ENCODE measurements around the gene PIK3C3.

The PIK3C3 gene

GRCh38 chr18:42114310-42114943, 159.4 kb downstream of the PIK3C3 start:
- POLR2A ChIA-PET: no interaction called here
- no peak for TF ChIP-seq ZNF24 (tag by site-specific recombination; IDR thresholded peaks at IDR 0.05)
- TF ChIP-seq ZNF335 (tag by site-specific recombination; conservative IDR thresholded peaks at IDR 0.05): 0 out of 2 replicates have a peak, but pooled peaks have one; percentile 4
- peak; percentile 88 for TF ChIP-seq ZNF654 (tag by site-specific recombination; IDR thresholded peaks at IDR 0.05; ENCODE audit: low read depth)
- TF ChIP-seq, protein P1, sequence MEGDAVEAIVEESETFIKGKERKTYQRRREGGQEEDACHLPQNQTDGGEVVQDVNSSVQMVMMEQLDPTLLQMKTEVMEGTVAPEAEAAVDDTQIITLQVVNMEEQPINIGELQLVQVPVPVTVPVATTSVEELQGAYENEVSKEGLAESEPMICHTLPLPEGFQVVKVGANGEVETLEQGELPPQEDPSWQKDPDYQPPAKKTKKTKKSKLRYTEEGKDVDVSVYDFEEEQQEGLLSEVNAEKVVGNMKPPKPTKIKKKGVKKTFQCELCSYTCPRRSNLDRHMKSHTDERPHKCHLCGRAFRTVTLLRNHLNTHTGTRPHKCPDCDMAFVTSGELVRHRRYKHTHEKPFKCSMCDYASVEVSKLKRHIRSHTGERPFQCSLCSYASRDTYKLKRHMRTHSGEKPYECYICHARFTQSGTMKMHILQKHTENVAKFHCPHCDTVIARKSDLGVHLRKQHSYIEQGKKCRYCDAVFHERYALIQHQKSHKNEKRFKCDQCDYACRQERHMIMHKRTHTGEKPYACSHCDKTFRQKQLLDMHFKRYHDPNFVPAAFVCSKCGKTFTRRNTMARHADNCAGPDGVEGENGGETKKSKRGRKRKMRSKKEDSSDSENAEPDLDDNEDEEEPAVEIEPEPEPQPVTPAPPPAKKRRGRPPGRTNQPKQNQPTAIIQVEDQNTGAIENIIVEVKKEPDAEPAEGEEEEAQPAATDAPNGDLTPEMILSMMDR (tag by site-specific recombination; IDR thresholded peaks at IDR 0.05): peak; percentile 74
- no peaks in the 10 kb centered on the region for H3K9me3 ChIP-seq (ENCODE audit: control insufficient read depth, insufficient read depth, low read depth, low read length)
- CTCF ChIA-PET: interaction anchor here (0.5 to 4.4 kb wide), 83 partner anchors 9 to 1616 kb away, joined by 3 to 37 read pairs (median 4); partner anchors contain the start of gene SYT4
- no peaks in the 10 kb centered on the region for H3K4me1 ChIP-seq (ENCODE audit: control insufficient read depth, insufficient read depth, low read length)
- H3K4me3 ChIP-seq (ENCODE audit: low read depth, low read length): no peak overlapping the region
- no peak overlapping the region for H3K27ac ChIP-seq (ENCODE audit: extremely low read depth, low read depth, low read length)
- H3K36me3 ChIP-seq (ENCODE audit: control insufficient read depth in 2 of 2, insufficient read depth in 1 of 2, low read length in 2 of 2): no peaks in the 10 kb centered on the region

- H3K36me3 ChIP-seq (ENCODE audit: control insufficient read depth in 2 of 2, insufficient read depth in 1 of 2, low read length in 2 of 2): no peaks in the 10 kb centered on the region
- CTCF ChIA-PET: interaction anchor here (0.5 to 1.2 kb wide), 5 partner anchors 7 to 744 kb away, joined by 3 to 5 read pairs (median 4); no protein-coding TSS in a partner anchor
- POLR2A ChIA-PET: no interaction called here
- TF ChIP-seq ZNF596 (tag by site-specific recombination; IDR thresholded peaks at IDR 0.05) (no peak), ZNF416 (tag by site-specific recombination; IDR thresholded peaks at IDR 0.05) (no peak), OSR2 (tag by site-specific recombination; IDR thresholded peaks at IDR 0.05) (no peak), ZNF792 (tag by site-specific recombination; IDR thresholded peaks at IDR 0.05) (no peak), ZNF677 (tag by site-specific recombination; IDR thresholded peaks at IDR 0.05) (no peak), ZNF555 (tag by site-specific recombination; conservative IDR thresholded peaks at IDR 0.05) (no peak), PRDM10 (tag by site-specific recombination; IDR thresholded peaks at IDR 0.05) (no peak), GLIS1 (tag by site-specific recombination; IDR thresholded peaks at IDR 0.05) (no peak), ZNF16 (tag by site-specific recombination; IDR thresholded peaks at IDR 0.05; ENCODE audit: low read depth) (no peak), ZNF558 (tag by site-specific recombination; IDR thresholded peaks at IDR 0.05) (no peak), EGR2 (tag by site-specific recombination; IDR thresholded peaks at IDR 0.05; ENCODE audit: low read depth) (no peak), ZNF76 (tag by site-specific recombination; IDR thresholded peaks at IDR 0.05; ENCODE audit: borderline replicate concordance, low read depth) (no peak)
- TF ChIP-seq, protein P1 (tag by site-specific recombination; IDR thresholded peaks at IDR 0.05): no peak
- TF ChIP-seq, protein P2, sequence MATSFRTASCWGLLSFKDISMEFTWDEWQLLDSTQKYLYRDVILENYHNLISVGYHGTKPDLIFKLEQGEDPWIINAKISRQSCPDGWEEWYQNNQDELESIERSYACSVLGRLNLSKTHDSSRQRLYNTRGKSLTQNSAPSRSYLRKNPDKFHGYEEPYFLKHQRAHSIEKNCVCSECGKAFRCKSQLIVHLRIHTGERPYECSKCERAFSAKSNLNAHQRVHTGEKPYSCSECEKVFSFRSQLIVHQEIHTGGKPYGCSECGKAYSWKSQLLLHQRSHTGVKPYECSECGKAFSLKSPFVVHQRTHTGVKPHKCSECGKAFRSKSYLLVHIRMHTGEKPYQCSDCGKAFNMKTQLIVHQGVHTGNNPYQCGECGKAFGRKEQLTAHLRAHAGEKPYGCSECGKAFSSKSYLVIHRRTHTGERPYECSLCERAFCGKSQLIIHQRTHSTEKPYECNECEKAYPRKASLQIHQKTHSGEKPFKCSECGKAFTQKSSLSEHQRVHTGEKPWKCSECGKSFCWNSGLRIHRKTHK (tag by site-specific recombination; IDR thresholded peaks at IDR 0.05): no peak
- no peak overlapping the region for H3K27ac ChIP-seq (ENCODE audit: extremely low read depth, low read depth, low read length)
- H3K4me3 ChIP-seq (ENCODE audit: low read depth, low read length): no peak overlapping the region
- H3K4me1 ChIP-seq (ENCODE audit: control insufficient read depth, insufficient read depth, low read length): peaks cover 3% of the 10 kb centered on the region; the same call in 1 of the 2 replicates
- H3K9me3 ChIP-seq (ENCODE audit: control insufficient read depth, insufficient read depth, low read depth, low read length): no peaks in the 10 kb centered on the region
Measured at GRCh38 chr18:42126586-42126985, 171.6 kb downstream of the PIK3C3 start.
